SU-DHL-6 (cell line): ENCODE measurements around the gene SLC38A3.

Experiments used
- CTCF ChIP-seq: fragments of 200-600 bp; sonication (generic); IDR thresholded peaks from one replicate; pipeline ENCODE4 v1.5.1; 2017; ENCODE audit warnings: antibody characterized with exemption, mild to moderate bottlenecking, low read length, moderate library complexity; ENCODE audit not compliant: insufficient read depth, poor library complexity, severe bottlenecking
- EZH2phosphoT487 ChIP-seq: fragments of 200-600 bp; sonication (generic), shearing (Covaris generic); conservative IDR thresholded peaks from 2 replicates; pipeline ENCODE4 v1.6.1; 2018; ENCODE audit warnings: mild to moderate bottlenecking, antibody characterized with exemption, low read length, moderate library complexity, mixed read lengths

GRCh38 chr3:50189274-50189673 is 15.8 kb upstream of the SLC38A3 start:
- TF ChIP-seq CTCF (peak; percentile 45), EZH2phosphoT487 (no peak)
